Nephron (organoid): Measurements from ENCODE around the gene RANBP10.
"Not testable (repeated sequence)": the region's sequence is repeated elsewhere in the genome, so short reads cannot be mapped to it uniquely, and the experiment has no call there.

Source experiments
- H3K27ac Mint-ChIP-seq, 3 experiments: 2 replicates each; pipeline ENCODE4 v1.8.0; 2020; ENCODE audit warnings: mixed read lengths in 3 of 3, mild to moderate bottlenecking in 2 of 3, moderate library complexity in 1 of 3
- H3K27me3 Mint-ChIP-seq: 2 replicates; pipeline ENCODE4 v1.8.0; 2021; ENCODE audit warnings: low read depth, mild to moderate bottlenecking, moderate library complexity, mixed read lengths
- H3K36me3 Mint-ChIP-seq: 2 replicates; pipeline ENCODE4 v1.8.0; 2020; ENCODE audit warnings: low read depth, mixed read lengths
- H3K4me1 Mint-ChIP-seq: 2 replicates; pipeline ENCODE4 v1.8.0; 2020; ENCODE audit warnings: mixed read lengths
- H3K4me3 Mint-ChIP-seq, 3 experiments: 2 replicates each; pipeline ENCODE4 v1.8.0; 2020; ENCODE audit warnings: mild to moderate bottlenecking in 3 of 3, mixed read lengths in 3 of 3, moderate library complexity in 2 of 3
- H3K9me3 Mint-ChIP-seq: 2 replicates; pipeline ENCODE4 v1.8.0; 2020; ENCODE audit warnings: mixed read lengths
- CTCF ChIP-seq, 3 experiments: fragments of 200-600 bp; sonication (generic); IDR thresholded peaks; one replicate each; pipeline ENCODE4 v1.5.0; 2021; ENCODE audit warnings: antibody characterized with exemption in 3 of 3; ENCODE audit not compliant: unreplicated experiment in 3 of 3

RANBP10 gene

GRCh38 chr16:67760206-67760955, 46.0 kb downstream of the RANBP10 start:
- Mint-ChIP-seq H3K36me3 (peaks cover 22% of the 10 kb centered on the region), H3K27me3 (no peaks in the 10 kb centered on the region), H3K4me1 (peaks cover 4% of the 10 kb centered on the region), H3K9me3 (no peaks in the 10 kb centered on the region), H3K4me3 (no peak overlapping the region), H3K27ac (no peak overlapping the region)
- TF ChIP-seq CTCF (IDR thresholded peaks at IDR 0.05; ENCODE audit: unreplicated experiment in 3 of 3), result no peak

DNA sequence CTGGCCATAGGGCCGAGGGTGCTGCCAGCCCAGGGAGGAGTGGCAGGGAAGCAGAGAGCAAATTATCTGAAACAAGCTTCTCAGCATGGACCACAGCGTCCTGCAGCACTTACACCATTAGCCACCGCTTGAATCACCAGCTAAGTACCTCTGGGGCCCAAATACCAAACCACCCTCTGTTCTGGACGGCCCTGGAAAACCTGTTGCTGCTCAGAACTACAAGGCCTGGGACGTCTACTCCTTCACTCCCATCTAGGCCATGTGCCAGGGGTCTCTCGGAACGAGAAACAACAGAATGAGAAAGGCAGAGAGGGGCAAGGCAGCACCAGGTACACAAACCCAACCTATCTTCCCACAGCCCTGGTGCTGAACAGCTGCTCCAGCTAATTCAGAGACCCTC, 47.4 kb downstream of the RANBP10 start:
- no peaks in the 10 kb centered on the region for H3K9me3 Mint-ChIP-seq
- H3K4me3 Mint-ChIP-seq, result no peak overlapping the region
- TF ChIP-seq CTCF (IDR thresholded peaks at IDR 0.05; ENCODE audit: unreplicated experiment in 3 of 3), result no peak
- peaks cover 4% of the 10 kb centered on the region for H3K4me1 Mint-ChIP-seq
- peaks cover 21% of the 10 kb centered on the region for H3K36me3 Mint-ChIP-seq
- H3K27me3 Mint-ChIP-seq, result no peaks in the 10 kb centered on the region
- no peak overlapping the region for H3K27ac Mint-ChIP-seq

DNA sequence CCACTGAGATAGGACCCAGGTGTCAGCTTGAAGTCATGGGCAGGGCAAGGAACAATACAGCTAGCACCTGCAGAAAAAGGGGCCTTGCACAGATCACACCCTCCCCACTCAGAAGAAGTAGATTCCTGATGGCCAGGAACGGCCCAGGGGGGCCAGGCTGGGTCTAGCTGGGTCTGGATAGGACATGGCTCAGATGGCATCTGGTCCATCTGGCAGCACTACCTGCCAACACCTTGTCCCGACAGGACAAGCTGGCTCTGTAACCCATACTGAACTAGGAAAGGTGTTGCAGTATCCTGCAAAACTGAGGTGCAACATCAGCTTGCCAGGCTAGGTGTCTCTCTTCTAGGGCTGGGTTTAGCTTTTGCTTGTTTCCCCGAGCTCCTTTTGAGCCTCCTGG, 48.4 kb downstream of the RANBP10 start:
- Mint-ChIP-seq H3K9me3 (no peaks in the 10 kb centered on the region), H3K4me3 (no peak overlapping the region), H3K27me3 (no peaks in the 10 kb centered on the region), H3K36me3 (peaks cover 20% of the 10 kb centered on the region), H3K27ac (no peak overlapping the region), H3K4me1 (peaks cover 4% of the 10 kb centered on the region)
- no peak for TF ChIP-seq CTCF (IDR thresholded peaks at IDR 0.05; ENCODE audit: unreplicated experiment in 3 of 3)

DNA sequence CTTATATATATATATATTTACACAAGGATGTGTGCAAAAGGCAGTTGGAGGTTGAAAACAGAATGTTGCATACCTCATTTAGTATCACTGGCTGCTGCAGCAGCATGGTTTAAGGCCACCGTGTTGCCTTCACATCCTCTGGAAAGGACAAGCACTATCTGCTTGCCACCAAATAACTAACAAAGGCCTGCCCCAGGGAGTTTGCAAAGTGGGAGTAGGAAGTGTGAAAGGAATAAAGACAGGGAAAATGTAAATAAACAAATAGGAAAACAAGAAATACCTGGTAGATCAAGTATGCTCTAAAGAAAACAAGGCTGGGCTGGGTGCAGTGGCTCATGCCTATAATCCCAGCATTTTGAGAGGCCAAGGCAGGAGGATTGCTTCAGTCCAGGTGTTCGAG, 53.7 kb downstream of the RANBP10 start:
- no peak overlapping the region for H3K27ac Mint-ChIP-seq
- no peaks in the 10 kb centered on the region for H3K4me1 Mint-ChIP-seq
- H3K36me3 Mint-ChIP-seq, result peaks cover 12% of the 10 kb centered on the region
- no peaks in the 10 kb centered on the region for H3K27me3 Mint-ChIP-seq
- TF ChIP-seq CTCF (IDR thresholded peaks at IDR 0.05; ENCODE audit: unreplicated experiment in 3 of 3), result no peak
- no peak overlapping the region for H3K4me3 Mint-ChIP-seq
- no peaks in the 10 kb centered on the region for H3K9me3 Mint-ChIP-seq

DNA sequence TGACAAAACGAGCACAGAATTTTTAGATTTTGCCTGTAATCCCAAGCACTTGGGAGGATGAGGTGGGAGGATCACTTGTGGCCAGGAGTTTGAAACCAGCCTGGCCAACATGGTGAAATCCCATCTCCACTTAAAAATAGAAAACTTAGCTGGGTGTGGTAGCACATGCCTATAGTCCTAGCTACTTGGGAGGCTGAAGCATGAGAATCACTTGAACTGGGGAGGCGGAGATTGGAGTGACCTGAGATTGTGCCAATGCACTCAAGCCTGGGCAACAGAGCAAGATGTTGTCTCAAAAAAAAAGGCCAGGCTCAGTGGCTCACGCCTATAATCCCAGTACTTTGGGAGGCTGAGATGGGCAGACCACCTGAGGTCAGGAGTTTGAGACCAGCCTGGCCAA, 55.0 kb downstream of the RANBP10 start:
- H3K36me3 Mint-ChIP-seq, result peaks cover 14% of the 10 kb centered on the region
- H3K4me3 Mint-ChIP-seq, H3K9me3 Mint-ChIP-seq, H3K27ac Mint-ChIP-seq, H3K27me3 Mint-ChIP-seq, H3K4me1 Mint-ChIP-seq: not testable (repeated sequence)

GRCh38 chr16:67750466-67750865, 55.9 kb downstream of the RANBP10 start:
- no peak overlapping the region for H3K27ac Mint-ChIP-seq
- H3K4me1 Mint-ChIP-seq, result no peaks in the 10 kb centered on the region
- H3K9me3 Mint-ChIP-seq, result no peaks in the 10 kb centered on the region
- no peak for TF ChIP-seq CTCF (IDR thresholded peaks at IDR 0.05; ENCODE audit: unreplicated experiment in 3 of 3)
- H3K4me3 Mint-ChIP-seq, result no peak overlapping the region
- peaks cover 16% of the 10 kb centered on the region for H3K36me3 Mint-ChIP-seq
- no peaks in the 10 kb centered on the region for H3K27me3 Mint-ChIP-seq
